Pancreas (tissue), 10 donors: ENCODE results near the gene FSTL3. TPM values are rescaled to one million over a fixed set of nuclear protein-coding genes. Genes with fewer than 3 reads are reported as not detected.

ENCODE experiments used
- ATAC-seq, 4 donors: fragments of 200-7000 bp; cut with Tn5 transposase; one replicate each; pipeline versions ENCODE4 v1.8.0 to v1.9.1; 2020; ENCODE audit warnings: mild to moderate bottlenecking in 4 of 4, moderate library complexity in 4 of 4
- DNase-seq, 6 donors: peaks; one replicate each; pipeline ENCODE4 v3.0.0-alpha.2; 2020
- FAIRE-seq: peaks from 2 replicates; lab custom pipeline; 2012; peaks lifted over from hg19 to GRCh38; lab: Jason Lieb, UNC
- H3K27ac ChIP-seq, 4 donors: fragments of 200-600 bp; sonication (generic); 1 replicate in 3 of 4; 2 replicates in 1 of 4; pipeline versions ENCODE4 v1.5.0 to v1.8.0; 2020
- H3K27me3 ChIP-seq, 4 donors: fragments of 200-600 bp; one replicate each; pipeline ENCODE4 v1.8.0; 2021
- H3K36me3 ChIP-seq, 3 donors: fragments of 200-600 bp; sonication (generic) in 1 of 3; one replicate each; pipeline versions ENCODE4 v1.5.0 to v1.8.0; 2020 to 2021
- H3K4me1 ChIP-seq, 3 donors: fragments of 200-600 bp; one replicate each; pipeline ENCODE4 v1.8.0; 2021
- H3K4me3 ChIP-seq, 4 donors: fragments of 200-600 bp; sonication (generic) in 2 of 4; one replicate each; pipeline versions ENCODE4 v1.5.0 to v1.8.0; 2020 to 2021
- H3K9me3 ChIP-seq, 4 donors: fragments of 200-600 bp; one replicate each; pipeline ENCODE4 v1.8.0; 2021
- WGBS, 2 donors: extraction: QIAGEN DNeasy Blood & Tissue Kit; methylation state at CpG; one replicate each; pipeline ENCODE4 v1.1.7; 2013; 5-methylcytosine and 5-hydroxymethylcytosine counted together
- intact Hi-C, 3 donors: fragments of 100-400 bp; cut with DNase I; formaldehyde crosslinking; loops; one replicate each; pipeline versions ENCODE4 v1.11.1 to v1.14.2; 2022
- polyA plus RNA-seq, 2 donors: library from polyadenylated mRNA; stranded (reverse); fragments of 200-250 nt; gene quantifications; one replicate each; pipeline ENCODE4 v1.2.3, GENCODE V29; 2013
- total RNA-seq, 6 donors: library from RNA; stranded (reverse); fragmentation: NEBNext Ultra II Directional in 4 of 6; extraction: Animal tissue kit (Norgen Biotek cat#: 25700) in 4 of 6; gene quantifications; one replicate each; pipeline versions ENCODE4 v1.2.1 to v1.2.4, GENCODE V29; 2021 to 2023
- TF ChIP-seq, protein P1 (sequence below), 4 donors: fragments of 200-600 bp; sonication (generic) in 3 of 4; IDR thresholded peaks; one replicate each; pipeline versions ENCODE4 v1.5.0 to v1.8.0; 2021; ENCODE audit warnings: antibody characterized with exemption in 4 of 4
- donor health status: healthy with polysubstance abuse.
- donor health status: DM: no; HTN: no; CAD: no; lungs with moderate emphysema.
- donor health status: DM: no; HTN: no; CAD: no.
- donor health status: control.
- donor health status: control.
- donor health status: Bipolar disorder and iron deficiency.
- donor health status: DM: yes; HTN: yes; CAD: no.
- donor health status: DM: no; HTN: no; CAD: no.
- donor health status: DM: no; HTN: no; CAD: no.
- donor health status: DM: yes; HTN: yes; CAD: no.

FSTL3 gene
- total and polyA plus RNA-seq, 8 donors: 6.6 to 148 (median 23.2) TPM

- FAIRE-seq: no peak
- H3K4me1 ChIP-seq: peaks cover 0 to 18% (median 8%) of the 10 kb centered on the region in 3 donors
- TF ChIP-seq, protein P1, sequence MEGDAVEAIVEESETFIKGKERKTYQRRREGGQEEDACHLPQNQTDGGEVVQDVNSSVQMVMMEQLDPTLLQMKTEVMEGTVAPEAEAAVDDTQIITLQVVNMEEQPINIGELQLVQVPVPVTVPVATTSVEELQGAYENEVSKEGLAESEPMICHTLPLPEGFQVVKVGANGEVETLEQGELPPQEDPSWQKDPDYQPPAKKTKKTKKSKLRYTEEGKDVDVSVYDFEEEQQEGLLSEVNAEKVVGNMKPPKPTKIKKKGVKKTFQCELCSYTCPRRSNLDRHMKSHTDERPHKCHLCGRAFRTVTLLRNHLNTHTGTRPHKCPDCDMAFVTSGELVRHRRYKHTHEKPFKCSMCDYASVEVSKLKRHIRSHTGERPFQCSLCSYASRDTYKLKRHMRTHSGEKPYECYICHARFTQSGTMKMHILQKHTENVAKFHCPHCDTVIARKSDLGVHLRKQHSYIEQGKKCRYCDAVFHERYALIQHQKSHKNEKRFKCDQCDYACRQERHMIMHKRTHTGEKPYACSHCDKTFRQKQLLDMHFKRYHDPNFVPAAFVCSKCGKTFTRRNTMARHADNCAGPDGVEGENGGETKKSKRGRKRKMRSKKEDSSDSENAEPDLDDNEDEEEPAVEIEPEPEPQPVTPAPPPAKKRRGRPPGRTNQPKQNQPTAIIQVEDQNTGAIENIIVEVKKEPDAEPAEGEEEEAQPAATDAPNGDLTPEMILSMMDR (IDR thresholded peaks at IDR 0.05): no peak
These were observed 18.6 kb upstream of the FSTL3 start for GRCh38 chr19:657611-658010.

GRCh38 chr19:658059-658839 lies 17.9 kb upstream of the FSTL3 start:
- intact Hi-C loops: no loop called here
- Histone ChIP-seq H3K4me1 (peaks cover 0 to 18% (median 8%) of the 10 kb centered on the region in 3 donors), H3K9me3 (no peaks in the 10 kb centered on the region), H3K4me3 (no peak overlapping the region), H3K36me3 (peaks cover 0 to 4% (median 0%) of the 10 kb centered on the region in 3 donors), H3K27ac (no peak overlapping the region), H3K27me3 (no peaks in the 10 kb centered on the region)
- no peak for FAIRE-seq
- WGBS, 2 donors: 82 to 86% methylated on average over 28 to 33 of the region's 33 CpGs
- peak in 1 of 6 donors; percentile 74 for DNase-seq
- TF ChIP-seq, protein P1 (IDR thresholded peaks at IDR 0.05): no peak
- ATAC-seq: no peak

More at GRCh38 chr19:657611-658010, 18.6 kb upstream of the FSTL3 start:
- intact Hi-C loops: no loop called here
- H3K9me3 ChIP-seq: no peaks in the 10 kb centered on the region
- WGBS, 2 donors: 78% methylated on average over 19 of the region's 19 CpGs
- ATAC-seq: no peak
- H3K27me3 ChIP-seq: no peaks in the 10 kb centered on the region
- H3K4me3 ChIP-seq: no peak overlapping the region
- H3K36me3 ChIP-seq: peaks cover 0 to 6% (median 0%) of the 10 kb centered on the region in 3 donors
- no peak overlapping the region for H3K27ac ChIP-seq
- peak in 1 of 6 donors; percentile 77 for DNase-seq

- ATAC-seq (peak in 1 of 4 donors; percentile 4), FAIRE-seq (no peak), DNase-seq (peak in 3 of 6 donors; percentile 44 to 74 (median 56))
- intact Hi-C loops: no loop called here
- Histone ChIP-seq H3K9me3 (no peaks in the 10 kb centered on the region), H3K4me3 (no peak overlapping the region), H3K27me3 (no peaks in the 10 kb centered on the region), H3K36me3 (peaks cover 0 to under 1% (median 0%) of the 10 kb centered on the region in 3 donors), H3K4me1 (peaks cover 0 to 22% (median 8%) of the 10 kb centered on the region in 3 donors), H3K27ac (no peak overlapping the region)
- TF ChIP-seq, protein P1 (IDR thresholded peaks at IDR 0.05): no peak
- 84 to 86% methylated on average over 49 to 50 of the region's 50 CpGs for WGBS, 2 donors
These were observed 17.0 kb upstream of the FSTL3 start for GRCh38 chr19:658916-659839.

DNA sequence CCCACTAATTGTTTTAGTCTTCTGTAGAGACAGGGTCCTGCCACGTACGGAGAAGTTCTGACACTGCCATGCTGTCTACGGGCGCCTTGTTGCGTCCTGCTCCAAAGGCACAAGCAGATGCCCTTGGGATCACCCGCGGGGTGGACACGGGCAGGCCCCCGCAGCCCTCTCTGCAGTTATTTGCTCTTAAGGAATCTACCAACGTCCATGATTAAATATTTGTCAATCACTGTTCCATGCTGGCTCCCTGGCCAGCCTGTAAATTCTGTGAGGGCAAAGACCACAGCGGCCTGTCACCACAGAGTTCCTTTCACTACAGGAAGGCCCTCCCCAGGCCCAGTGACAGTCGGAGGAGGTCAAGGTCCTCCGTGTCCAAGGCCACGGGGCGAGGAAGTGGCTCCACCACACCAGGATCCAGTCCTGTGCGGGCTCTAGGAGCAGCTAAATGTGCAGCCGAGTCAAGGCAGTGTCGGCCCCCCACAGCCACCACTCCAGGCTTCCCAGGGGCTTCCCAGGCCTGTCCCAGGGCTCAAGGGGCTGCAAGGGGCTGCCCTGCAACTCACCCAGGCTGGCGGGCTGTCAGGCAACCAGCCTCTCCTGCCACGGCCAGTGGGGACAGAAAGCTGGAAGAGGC lies 15.3 kb upstream of the FSTL3 start:
- TF ChIP-seq, protein P1 (IDR thresholded peaks at IDR 0.05): no peak
- FAIRE-seq (no peak), ATAC-seq (peak in 1 of 4 donors; percentile 2), DNase-seq (peak in 3 of 6 donors; percentile 45 to 71 (median 58))
- H3K27ac ChIP-seq: peak overlapping the region; percentile 56 to 85 (median 66)
- no peaks in the 10 kb centered on the region for H3K27me3 ChIP-seq
- 12 to 19% methylated on average over 19 to 20 of the region's 20 CpGs for WGBS, 2 donors
- H3K9me3 ChIP-seq: no peaks in the 10 kb centered on the region
- H3K36me3 ChIP-seq: no peaks in the 10 kb centered on the region
- peaks cover 0 to 22% (median 8%) of the 10 kb centered on the region in 3 donors for H3K4me1 ChIP-seq
- intact Hi-C loops: loop anchor here in 1 of 3 donors (10.0 kb wide), 1 partner anchor 74 kb away; no protein-coding TSS in a partner anchor
- H3K4me3 ChIP-seq: peak overlapping the region in 3 of 4 donors; percentile 97 to 100 (median 99)
